ENCODE measurements around the gene PIGX. TPM values are rescaled to one million over a fixed set of nuclear protein-coding genes. Genes with fewer than 3 reads are reported as not detected.

Gene PIGX
- total and polyA plus RNA-seq, 2 experiments from 2014 or later = 13.0 to 14.5 TPM

DNA sequence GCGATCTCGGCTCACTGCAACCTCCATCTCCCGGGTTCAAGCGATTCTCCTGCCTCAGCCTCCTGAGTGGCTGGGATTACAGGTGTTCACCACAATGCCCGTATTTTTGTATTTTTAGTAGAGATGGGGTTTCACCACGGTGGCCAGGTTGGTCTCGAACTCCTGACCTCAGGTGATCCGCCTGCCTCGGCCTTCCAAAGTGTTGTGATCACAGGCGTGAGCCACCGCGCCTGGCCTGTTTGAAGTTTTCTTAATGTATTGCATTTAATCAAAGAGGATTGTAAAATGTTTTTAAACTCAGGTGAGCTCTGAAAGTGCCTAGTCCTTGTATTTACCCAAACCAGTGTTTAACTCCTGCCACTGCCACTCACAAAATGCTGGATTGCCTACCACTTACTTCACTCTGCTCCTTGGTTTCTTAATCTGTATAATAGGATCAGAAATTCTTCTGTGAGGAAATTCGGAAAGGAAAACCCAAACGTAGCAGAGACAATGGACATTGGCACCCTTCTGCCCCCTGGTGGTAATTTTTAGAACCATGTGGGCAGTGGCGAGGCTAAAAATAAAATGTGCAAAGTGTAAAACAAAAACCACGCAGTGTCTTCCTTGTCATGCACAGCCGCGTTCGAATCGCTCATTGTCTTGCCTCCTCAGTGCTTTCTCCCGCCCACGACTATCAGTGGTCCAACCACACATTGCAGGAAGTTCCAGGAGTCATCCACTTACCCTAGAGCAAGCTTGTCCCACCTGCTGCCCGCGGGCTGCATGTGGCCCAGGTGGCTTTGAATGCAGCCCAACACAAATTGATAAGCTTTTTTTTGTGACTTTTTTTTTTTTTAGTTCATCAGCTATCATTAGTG is 27.4 kb upstream of the PIGX start:
- H3K27ac ChIP-seq (ENCODE audit: low read depth) = no peak overlapping the region
- H3K27me3 ChIP-seq (ENCODE audit: insufficient read depth) = no peaks in the 10 kb centered on the region
- no peak overlapping the region for H3K4me2 ChIP-seq
- H3K4me3 Mint-ChIP-seq = no peak overlapping the region
- H3K4me1 Mint-ChIP-seq = peaks cover 29% of the 10 kb centered on the region
- H3F3A ChIP-seq (replicated peaks; ENCODE audit: low read depth) = no peaks in the 10 kb centered on the region; the same call in 1 of the 2 replicates
- peaks cover 19% of the 10 kb centered on the region; the same call in 2 of the 3 replicates for H3K9me3 Mint-ChIP-seq
- DNase-seq (ENCODE audit: low spot score) (peak; percentile 78), ATAC-seq (peak; percentile 73)
- H3K27ac Mint-ChIP-seq = peak overlapping the region; percentile 43
- no peak for TF ChIP-seq ZNF331 (CRISPR knock-in tag; IDR thresholded peaks at IDR 0.05; ENCODE audit: low read depth)
- no peak for TF ChIP-seq POLR2AphosphoS5 (IDR thresholded peaks at IDR 0.05; ENCODE audit: low read depth)
- TF ChIP-seq NANOG (IDR thresholded peaks at IDR 0.05; ENCODE audit: borderline replicate concordance) = no peak
- TF ChIP-seq EZH2 (IDR thresholded peaks at IDR 0.05; ENCODE audit: low read depth, unreplicated experiment) = no peak
- peak; percentile 87 to 96 for TF ChIP-seq CTCF (conservative IDR thresholded peaks at IDR 0.05; ENCODE audit: low read depth in 2 of 2)
- no peak for TF ChIP-seq REST (IDR thresholded peaks at IDR 0.05; ENCODE audit: unreplicated experiment)
- no peaks in the 10 kb centered on the region for H3K36me3 ChIP-seq (ENCODE audit: insufficient read depth)
- H3K4me3 ChIP-seq = no peak overlapping the region
- H3K36me3 Mint-ChIP-seq (ENCODE audit: low read depth) = peaks cover 11% of the 10 kb centered on the region
- no peaks in the 10 kb centered on the region for H3K9me2 ChIP-seq (ENCODE audit: insufficient read depth)
- H3K4me1 ChIP-seq (ENCODE audit: insufficient read depth) = peaks cover 14% of the 10 kb centered on the region
- H4K20me1 ChIP-seq (replicated peaks; ENCODE audit: insufficient read depth) = no peaks in the 10 kb centered on the region
- H2AFZ ChIP-seq = 0 out of 2 replicates have a peak overlapping the region, but pooled peaks have one; percentile 80
- H3K27me3 Mint-ChIP-seq (ENCODE audit: insufficient read depth, low read depth, poor library complexity) = peaks cover 9% of the 10 kb centered on the region
- H3K79me2 ChIP-seq (replicated peaks; ENCODE audit: insufficient read depth) = no peaks in the 10 kb centered on the region

DNA sequence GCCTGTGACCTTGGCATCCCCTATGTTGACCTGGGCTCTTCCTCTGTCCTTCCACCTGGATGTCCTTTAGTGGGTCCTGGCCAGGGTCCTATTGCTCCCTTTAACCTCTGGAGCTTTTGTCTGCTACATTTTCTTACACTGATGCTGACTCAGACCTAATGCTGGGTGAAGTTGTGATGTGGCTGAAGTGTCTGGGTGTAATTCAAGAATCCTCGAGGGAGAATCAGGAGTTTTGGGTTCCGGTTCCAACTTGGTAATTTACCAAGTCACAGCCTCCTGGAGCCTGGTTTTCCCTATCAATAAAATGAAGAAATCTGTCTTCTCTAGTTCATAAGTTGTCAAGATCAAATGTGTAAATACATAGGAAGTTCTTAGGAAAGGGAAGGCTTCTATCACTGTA is 25.7 kb upstream of the PIGX start:
- Mint-ChIP-seq H3K27me3 (ENCODE audit: insufficient read depth, low read depth, poor library complexity) (peaks cover 9% of the 10 kb centered on the region), H3K9me3 (peaks cover 19% of the 10 kb centered on the region; the same call in 2 of the 3 replicates)
- no peak for ATAC-seq
- TF ChIP-seq JUNB (IDR thresholded peaks at IDR 0.05; ENCODE audit: unreplicated experiment) (no peak), ZNF331 (CRISPR knock-in tag; IDR thresholded peaks at IDR 0.05; ENCODE audit: low read depth) (no peak), CTCF (conservative IDR thresholded peaks at IDR 0.05; ENCODE audit: low read depth in 2 of 2) (no peak), STAT1 (IDR thresholded peaks at IDR 0.05; ENCODE audit: unreplicated experiment) (no peak), POLR2AphosphoS5 (IDR thresholded peaks at IDR 0.05; ENCODE audit: low read depth) (no peak)
- TF ChIP-seq, protein P1, sequence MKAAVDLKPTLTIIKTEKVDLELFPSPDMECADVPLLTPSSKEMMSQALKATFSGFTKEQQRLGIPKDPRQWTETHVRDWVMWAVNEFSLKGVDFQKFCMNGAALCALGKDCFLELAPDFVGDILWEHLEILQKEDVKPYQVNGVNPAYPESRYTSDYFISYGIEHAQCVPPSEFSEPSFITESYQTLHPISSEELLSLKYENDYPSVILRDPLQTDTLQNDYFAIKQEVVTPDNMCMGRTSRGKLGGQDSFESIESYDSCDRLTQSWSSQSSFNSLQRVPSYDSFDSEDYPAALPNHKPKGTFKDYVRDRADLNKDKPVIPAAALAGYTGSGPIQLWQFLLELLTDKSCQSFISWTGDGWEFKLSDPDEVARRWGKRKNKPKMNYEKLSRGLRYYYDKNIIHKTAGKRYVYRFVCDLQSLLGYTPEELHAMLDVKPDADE (IDR thresholded peaks at IDR 0.05) = no peak

More for the DNA sequence above, 25.7 kb upstream of the PIGX start:
- Histone ChIP-seq H3K4me3 (no peak overlapping the region), H3K79me2 (replicated peaks; ENCODE audit: insufficient read depth) (no peaks in the 10 kb centered on the region), H4K20me1 (replicated peaks; ENCODE audit: insufficient read depth) (no peaks in the 10 kb centered on the region), H3K4me1 (ENCODE audit: insufficient read depth) (peaks cover 14% of the 10 kb centered on the region), H3F3A (replicated peaks; ENCODE audit: low read depth) (no peaks in the 10 kb centered on the region; the same call in 1 of the 2 replicates), H3K9me2 (ENCODE audit: insufficient read depth) (no peaks in the 10 kb centered on the region), H3K27ac (ENCODE audit: low read depth) (no peak overlapping the region), H3K27me3 (ENCODE audit: insufficient read depth) (no peaks in the 10 kb centered on the region), H3K36me3 (ENCODE audit: insufficient read depth) (no peaks in the 10 kb centered on the region), H3K4me2 (no peak overlapping the region), H2AFZ (no peak overlapping the region)
- Mint-ChIP-seq H3K4me1 (peaks cover 29% of the 10 kb centered on the region), H3K27ac (no peak overlapping the region), H3K36me3 (ENCODE audit: low read depth) (peaks cover 11% of the 10 kb centered on the region), H3K4me3 (no peak overlapping the region)
- DNase-seq (ENCODE audit: low spot score) = no peak
